Ishikawa (cell line): ENCODE measurements around the gene NIP7.

ENCODE experiments used
- CEBPB ChIP-seq: IDR thresholded peaks from 2 replicates; pipeline ENCODE4 v1.6.1; 2012
- CREB1 ChIP-seq: IDR thresholded peaks from 2 replicates; pipeline ENCODE4 v1.6.1; 2012; ENCODE audit warnings: low read depth
- EGR1 ChIP-seq: IDR thresholded peaks from 2 replicates; pipeline ENCODE4 v1.6.1; 2012
- EP300 ChIP-seq: IDR thresholded peaks from 2 replicates; pipeline ENCODE4 v1.6.1; 2012; ENCODE audit warnings: borderline replicate concordance
- FOXM1 ChIP-seq: IDR thresholded peaks from 2 replicates; pipeline ENCODE4 v1.6.1; 2012; ENCODE audit warnings: low read depth, borderline replicate concordance
- NFIC ChIP-seq: IDR thresholded peaks from 2 replicates; pipeline ENCODE4 v1.6.1; 2012
- RAD21 ChIP-seq: IDR thresholded peaks from 2 replicates; pipeline ENCODE4 v1.6.1; 2012; ENCODE audit warnings: low read depth
- TAF1 ChIP-seq: IDR thresholded peaks from 2 replicates; pipeline ENCODE4 v1.6.1; 2012; ENCODE audit warnings: low read depth, mild to moderate bottlenecking
- TCF12 ChIP-seq: IDR thresholded peaks from 2 replicates; pipeline ENCODE4 v1.6.1; 2012; ENCODE audit warnings: low read depth
- TEAD4 ChIP-seq: IDR thresholded peaks from 2 replicates; pipeline ENCODE4 v1.6.1; 2012
- YY1 ChIP-seq: IDR thresholded peaks from 2 replicates; pipeline ENCODE4 v1.6.1; 2012; ENCODE audit warnings: low read depth
- ZBTB7A ChIP-seq: IDR thresholded peaks from 2 replicates; pipeline ENCODE4 v1.6.1; 2012; ENCODE audit warnings: low read depth
- TF ChIP-seq, protein P1 (sequence below): IDR thresholded peaks from 2 replicates; pipeline ENCODE4 v1.6.1; 2012; ENCODE audit warnings: low read depth, mild to moderate bottlenecking
- TF ChIP-seq, protein P2 (sequence below): IDR thresholded peaks from 2 replicates; pipeline ENCODE4 v1.6.1; 2012
- TF ChIP-seq, protein P3 (sequence below): IDR thresholded peaks from 2 replicates; pipeline ENCODE4 v1.6.1; 2012

Gene NIP7

DNA sequence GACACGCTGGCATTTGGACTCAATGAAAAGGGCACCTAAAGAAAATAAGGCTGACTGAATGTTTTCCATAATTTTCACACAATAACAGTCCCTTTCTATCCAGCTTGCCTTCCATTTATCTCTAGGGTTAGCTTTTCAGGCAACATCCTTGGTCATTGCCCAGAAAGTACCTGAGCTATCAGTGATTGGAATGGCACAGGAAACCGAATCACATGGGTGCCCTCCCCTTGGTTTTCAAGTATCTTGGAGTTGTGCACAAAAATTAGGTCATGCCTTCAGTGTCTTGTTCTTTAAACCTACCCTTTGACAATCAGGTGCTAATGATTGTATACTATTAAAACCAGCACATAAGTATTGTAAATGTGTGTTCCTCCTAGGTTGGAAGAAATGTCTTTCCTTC is 31.7 kb upstream of the NIP7 start:
- TF ChIP-seq CREB1: no peak
- TF ChIP-seq, protein P1, sequence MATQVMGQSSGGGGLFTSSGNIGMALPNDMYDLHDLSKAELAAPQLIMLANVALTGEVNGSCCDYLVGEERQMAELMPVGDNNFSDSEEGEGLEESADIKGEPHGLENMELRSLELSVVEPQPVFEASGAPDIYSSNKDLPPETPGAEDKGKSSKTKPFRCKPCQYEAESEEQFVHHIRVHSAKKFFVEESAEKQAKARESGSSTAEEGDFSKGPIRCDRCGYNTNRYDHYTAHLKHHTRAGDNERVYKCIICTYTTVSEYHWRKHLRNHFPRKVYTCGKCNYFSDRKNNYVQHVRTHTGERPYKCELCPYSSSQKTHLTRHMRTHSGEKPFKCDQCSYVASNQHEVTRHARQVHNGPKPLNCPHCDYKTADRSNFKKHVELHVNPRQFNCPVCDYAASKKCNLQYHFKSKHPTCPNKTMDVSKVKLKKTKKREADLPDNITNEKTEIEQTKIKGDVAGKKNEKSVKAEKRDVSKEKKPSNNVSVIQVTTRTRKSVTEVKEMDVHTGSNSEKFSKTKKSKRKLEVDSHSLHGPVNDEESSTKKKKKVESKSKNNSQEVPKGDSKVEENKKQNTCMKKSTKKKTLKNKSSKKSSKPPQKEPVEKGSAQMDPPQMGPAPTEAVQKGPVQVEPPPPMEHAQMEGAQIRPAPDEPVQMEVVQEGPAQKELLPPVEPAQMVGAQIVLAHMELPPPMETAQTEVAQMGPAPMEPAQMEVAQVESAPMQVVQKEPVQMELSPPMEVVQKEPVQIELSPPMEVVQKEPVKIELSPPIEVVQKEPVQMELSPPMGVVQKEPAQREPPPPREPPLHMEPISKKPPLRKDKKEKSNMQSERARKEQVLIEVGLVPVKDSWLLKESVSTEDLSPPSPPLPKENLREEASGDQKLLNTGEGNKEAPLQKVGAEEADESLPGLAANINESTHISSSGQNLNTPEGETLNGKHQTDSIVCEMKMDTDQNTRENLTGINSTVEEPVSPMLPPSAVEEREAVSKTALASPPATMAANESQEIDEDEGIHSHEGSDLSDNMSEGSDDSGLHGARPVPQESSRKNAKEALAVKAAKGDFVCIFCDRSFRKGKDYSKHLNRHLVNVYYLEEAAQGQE: no peak
- TF ChIP-seq ZBTB7A: no peak
- no peak for TF ChIP-seq CEBPB
- TF ChIP-seq, protein P2, sequence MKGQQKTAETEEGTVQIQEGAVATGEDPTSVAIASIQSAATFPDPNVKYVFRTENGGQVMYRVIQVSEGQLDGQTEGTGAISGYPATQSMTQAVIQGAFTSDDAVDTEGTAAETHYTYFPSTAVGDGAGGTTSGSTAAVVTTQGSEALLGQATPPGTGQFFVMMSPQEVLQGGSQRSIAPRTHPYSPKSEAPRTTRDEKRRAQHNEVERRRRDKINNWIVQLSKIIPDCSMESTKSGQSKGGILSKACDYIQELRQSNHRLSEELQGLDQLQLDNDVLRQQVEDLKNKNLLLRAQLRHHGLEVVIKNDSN: no peak
- TF ChIP-seq NFIC: no peak
- no peak for TF ChIP-seq EGR1
- TF ChIP-seq TAF1: no peak
- TF ChIP-seq TEAD4: no peak
- no peak for TF ChIP-seq FOXM1
- TF ChIP-seq TCF12: no peak

DNA sequence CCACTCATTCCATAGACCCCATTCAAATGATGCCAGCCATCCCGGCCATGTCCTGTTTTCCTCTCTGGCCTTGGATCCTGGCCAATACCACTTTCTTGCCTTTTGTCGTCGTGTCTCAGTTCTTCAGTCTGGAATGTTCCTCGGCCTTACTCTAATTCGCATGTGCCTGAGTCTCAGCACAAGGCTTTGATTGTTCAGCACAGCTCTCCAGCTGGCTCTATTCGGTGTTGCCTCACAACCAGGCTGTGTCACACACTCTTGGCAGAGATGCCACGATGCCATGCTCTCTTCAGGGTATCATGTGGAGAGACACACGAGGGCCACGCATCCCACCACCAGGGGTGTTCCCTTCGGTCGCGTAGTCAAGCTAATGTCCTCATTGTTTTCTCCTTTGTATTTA is 30.3 kb upstream of the NIP7 start:
- TF ChIP-seq TEAD4: no peak
- no peak for TF ChIP-seq EP300
- TF ChIP-seq TAF1: no peak
- TF ChIP-seq ZBTB7A: no peak
- no peak for TF ChIP-seq FOXM1
- TF ChIP-seq RAD21: no peak
- no peak for TF ChIP-seq TCF12
- TF ChIP-seq CEBPB: no peak
- TF ChIP-seq CREB1: no peak
- no peak for TF ChIP-seq NFIC
- TF ChIP-seq EGR1: no peak
- TF ChIP-seq, protein P3, sequence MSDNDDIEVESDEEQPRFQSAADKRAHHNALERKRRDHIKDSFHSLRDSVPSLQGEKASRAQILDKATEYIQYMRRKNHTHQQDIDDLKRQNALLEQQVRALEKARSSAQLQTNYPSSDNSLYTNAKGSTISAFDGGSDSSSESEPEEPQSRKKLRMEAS: no peak
- TF ChIP-seq, protein P2: no peak
- TF ChIP-seq, protein P1: no peak
- TF ChIP-seq YY1: no peak

DNA sequence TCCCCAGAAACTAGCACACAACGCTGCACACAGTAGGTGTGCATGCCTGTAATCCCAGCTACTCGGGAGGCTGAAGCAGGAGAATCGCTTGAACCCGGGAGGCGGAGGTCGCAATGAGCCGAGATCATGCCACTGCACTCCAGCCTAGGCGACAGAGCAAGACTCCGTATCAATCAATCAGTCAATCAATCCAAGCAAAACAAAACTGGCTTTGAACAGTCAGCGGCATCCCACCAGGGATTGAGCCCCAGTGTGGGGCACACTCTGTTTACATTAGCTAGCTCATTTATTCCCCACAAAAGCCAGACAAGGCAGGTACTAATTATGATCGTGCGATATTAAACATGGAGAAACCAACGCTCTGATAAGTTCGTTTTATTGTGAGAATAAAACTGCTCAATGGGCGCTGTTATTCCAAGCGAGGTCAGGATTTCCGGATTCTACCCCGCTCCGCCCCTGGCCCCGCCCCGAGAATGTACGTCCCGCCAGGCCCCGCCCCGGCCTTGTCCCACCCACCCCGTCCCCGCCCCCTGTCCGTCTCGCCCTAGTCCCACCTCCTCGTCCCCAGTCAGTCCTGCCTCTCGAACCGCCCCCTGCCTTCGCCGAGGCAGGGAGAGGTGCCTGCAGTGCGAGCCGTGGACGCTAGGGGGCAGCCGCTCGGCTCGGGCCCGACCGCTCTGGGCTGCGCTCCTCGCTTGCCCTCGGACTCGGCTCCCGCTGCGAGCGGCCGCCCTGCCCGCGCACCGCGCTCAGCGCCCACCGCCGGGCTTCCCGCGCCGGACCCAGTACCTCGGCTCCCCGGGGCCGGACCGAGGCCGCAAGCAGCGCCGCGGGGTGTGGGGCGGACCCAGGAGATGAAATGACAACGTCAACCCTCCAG is 28.7 kb upstream of the NIP7 start, which contains the start of gene VPS4A:
TSS of gene VPS4A (plus strand) at position 698 of the 880 bp plus-strand sequence. CDS start at position 860, 162 bp downstream.
- TF ChIP-seq ZBTB7A (no peak; the same call in 1 of the 2 replicates), NFIC (no peak), CREB1 (no peak), EGR1 (no peak), RAD21 (peak; percentile 35; the same call in 1 of the 2 replicates), FOXM1 (no peak), TAF1 (peak; percentile 69; the same call in 1 of the 2 replicates), TCF12 (peak; percentile 37; the same call in 1 of the 2 replicates), YY1 (peak; percentile 41; the same call in 1 of the 2 replicates), TEAD4 (no peak; the same call in 1 of the 2 replicates), CEBPB (no peak), EP300 (no peak)
- TF ChIP-seq, protein P2: peak; percentile 4; the same call in 1 of the 2 replicates
- TF ChIP-seq, protein P1: no peak
- TF ChIP-seq, protein P3: peak; percentile 67; the same call in 1 of the 2 replicates
